Stromal cell of bone marrow (primary cell): ENCODE measurements around the gene ACTL8.
A peak's percentile ranks its signal among the peaks of the same experiment; 100 is the strongest.

Experiments
- DNase-seq: peaks from one replicate; pipeline ENCODE4 v3.0.0-alpha.2; 2012; ENCODE audit warnings: low read depth

The ACTL8 gene, protein sequence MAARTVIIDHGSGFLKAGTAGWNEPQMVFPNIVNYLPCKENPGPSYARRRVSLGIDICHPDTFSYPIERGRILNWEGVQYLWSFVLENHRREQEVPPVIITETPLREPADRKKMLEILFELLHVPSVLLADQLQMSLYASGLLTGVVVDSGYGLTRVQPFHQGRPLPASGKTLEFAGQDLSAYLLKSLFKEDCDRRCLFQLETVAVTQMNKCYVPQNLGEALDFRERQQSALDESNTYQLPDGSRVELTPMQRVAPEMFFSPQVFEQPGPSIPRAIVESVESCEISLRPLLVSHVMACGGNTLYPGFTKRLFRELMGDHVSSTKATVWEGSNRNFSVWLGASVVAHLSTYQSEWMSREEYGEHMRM

DNA sequence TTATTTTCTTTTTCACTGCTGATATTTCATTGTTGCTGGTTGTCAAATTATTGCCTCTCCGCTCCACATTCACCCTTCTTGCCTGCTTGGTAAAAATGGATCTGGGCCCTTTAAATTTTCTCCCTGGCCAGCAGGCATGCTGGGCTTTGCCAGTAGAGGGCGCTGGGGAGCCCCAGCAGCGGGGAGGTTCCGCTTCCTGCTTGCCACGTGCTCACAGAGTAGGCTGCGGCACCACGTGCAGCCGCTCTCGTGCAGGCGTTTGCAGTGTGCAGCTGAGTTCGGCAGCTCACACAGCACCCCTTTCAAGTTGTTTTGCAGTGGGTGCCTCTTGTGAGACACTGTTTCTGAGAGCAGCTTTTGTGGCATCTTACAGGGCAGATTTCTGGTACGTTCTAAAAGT lies at the start of gene ACTL8:
TSS of gene ACTL8 (plus strand) at position 214 of the 400 bp plus-strand sequence. CDS start 67,676 bp downstream, outside the sequence.
- no peak for DNase-seq

DNA sequence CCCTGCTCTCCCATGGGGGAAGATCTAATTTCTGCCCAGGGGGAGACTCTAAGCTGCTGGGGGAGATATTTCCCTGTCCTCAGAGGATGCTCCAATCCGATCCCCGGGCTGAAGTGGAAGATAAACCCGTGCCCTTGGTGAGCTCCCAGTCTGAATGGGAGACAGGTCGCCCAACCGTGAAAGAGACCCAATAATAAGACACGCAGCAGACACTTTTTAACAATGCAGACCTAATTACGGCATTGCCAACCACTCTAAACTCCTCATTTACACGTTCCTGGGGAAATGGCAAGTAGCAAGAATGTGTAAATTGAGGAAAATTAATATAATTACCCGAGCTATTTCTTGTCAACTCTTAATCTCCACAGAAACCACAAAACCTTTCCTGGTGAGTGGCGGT lies 48.7 kb upstream of the ACTL8 start:
- no peak for DNase-seq

DNA sequence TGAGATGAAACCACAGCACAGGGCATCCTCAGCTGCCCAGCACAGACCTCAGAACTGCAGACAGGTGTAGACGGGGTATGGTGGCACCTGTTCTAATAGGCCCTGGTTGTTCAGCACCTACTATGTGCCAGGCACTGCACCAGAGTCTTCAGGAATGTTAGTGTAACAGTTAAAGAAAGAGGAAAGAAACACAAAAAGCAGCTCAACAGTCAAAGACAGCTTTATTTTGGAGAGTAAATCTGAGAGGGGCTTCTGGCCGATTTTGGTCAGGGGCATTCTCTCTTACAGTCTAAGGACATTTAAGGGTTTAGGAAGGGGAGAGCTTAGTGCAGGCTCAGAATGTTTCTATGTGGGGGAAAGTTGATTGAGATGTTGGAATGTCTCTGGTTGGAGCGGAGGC lies 45.2 kb upstream of the ACTL8 start:
- no peak for DNase-seq

DNA sequence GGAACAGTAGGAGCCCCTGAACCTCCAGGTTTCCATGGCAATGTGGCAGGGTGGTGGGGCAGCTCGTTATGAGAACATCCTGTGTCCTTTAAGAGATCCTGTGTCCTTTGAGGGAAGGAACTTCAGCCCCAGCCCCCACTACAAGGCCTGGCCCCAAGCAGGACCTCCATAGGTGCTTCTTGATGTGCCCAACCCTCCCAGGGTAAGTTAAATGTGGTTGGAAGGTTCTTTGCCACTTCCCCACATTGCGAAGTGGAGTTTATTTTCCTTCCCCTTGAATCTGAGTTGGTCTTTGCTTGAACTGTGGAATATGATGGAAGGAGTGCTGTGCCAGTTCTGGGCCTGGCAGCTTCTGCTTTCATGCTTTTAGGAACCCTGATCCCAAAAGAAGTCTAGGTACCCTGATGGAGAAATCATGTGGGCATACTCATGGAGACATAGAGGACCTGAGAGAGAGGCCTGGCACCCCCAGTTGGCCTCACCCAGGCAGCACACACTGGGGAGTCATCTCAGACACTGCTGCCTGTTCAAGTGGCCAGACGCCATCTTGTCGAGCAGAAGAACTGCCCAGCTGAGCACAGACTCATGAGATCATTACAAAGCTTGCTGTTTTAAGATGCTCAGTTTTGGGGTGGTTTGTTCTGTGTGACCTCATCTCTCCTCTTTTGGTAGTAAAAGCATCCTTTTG lies 44.1 kb upstream of the ACTL8 start:
- DNase-seq, result no peak

DNA sequence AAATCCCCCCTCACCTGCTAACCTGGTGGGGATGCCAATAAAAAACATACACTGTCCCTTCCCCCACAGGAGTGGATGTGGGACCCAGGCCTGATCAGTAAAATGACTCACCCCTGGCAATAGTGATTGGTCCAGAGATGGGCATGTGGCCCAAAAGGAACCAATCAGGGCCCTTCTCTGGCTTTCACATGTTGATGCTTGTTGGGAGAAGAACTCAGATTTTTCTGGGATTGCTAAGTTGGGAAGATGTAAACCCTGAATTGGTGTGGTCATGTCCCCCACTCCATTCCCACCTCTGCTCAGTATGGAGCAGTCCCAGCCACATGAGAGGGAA lies 43.6 kb upstream of the ACTL8 start:
- DNase-seq, result no peak

DNA sequence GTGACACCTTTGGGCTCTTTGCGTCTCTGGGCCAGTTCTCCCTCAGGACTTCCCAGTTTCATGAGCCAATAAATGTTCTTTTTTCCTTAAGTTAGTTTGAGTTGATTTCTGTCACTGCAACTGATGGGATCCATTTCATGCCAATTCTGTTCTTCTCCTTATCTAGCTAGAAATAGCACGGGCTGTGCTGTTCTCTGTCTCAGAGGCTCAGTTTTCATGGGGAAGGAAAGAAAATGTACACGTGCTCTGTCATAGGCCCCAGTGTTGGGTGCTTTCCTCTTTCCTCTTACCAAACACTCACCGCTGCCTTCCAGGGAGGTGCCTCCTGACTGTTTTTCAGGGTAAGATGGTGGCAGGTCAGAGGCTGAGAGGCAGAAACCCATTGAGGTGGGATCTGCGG lies 43.2 kb upstream of the ACTL8 start:
- no peak for DNase-seq

DNA sequence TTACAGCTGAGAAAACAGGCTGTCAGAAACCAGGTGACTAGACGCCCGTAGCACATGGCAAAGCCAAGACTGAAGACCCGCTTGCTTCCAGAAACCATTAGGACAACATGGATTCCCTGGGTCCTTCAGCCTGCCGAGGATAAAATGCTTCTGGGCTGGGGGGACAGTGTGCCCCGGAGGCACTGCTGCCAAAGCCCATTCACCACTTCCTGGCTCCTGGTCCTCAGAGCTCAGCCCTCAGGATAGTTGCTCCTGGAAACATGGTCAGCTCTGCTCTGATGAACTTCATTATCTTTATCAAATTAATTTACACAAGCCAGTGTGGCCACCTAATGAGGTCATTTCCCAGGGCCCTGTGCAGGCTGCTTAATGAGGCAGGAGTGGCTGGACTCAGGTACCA lies 41.1 kb upstream of the ACTL8 start:
- no peak for DNase-seq

DNA sequence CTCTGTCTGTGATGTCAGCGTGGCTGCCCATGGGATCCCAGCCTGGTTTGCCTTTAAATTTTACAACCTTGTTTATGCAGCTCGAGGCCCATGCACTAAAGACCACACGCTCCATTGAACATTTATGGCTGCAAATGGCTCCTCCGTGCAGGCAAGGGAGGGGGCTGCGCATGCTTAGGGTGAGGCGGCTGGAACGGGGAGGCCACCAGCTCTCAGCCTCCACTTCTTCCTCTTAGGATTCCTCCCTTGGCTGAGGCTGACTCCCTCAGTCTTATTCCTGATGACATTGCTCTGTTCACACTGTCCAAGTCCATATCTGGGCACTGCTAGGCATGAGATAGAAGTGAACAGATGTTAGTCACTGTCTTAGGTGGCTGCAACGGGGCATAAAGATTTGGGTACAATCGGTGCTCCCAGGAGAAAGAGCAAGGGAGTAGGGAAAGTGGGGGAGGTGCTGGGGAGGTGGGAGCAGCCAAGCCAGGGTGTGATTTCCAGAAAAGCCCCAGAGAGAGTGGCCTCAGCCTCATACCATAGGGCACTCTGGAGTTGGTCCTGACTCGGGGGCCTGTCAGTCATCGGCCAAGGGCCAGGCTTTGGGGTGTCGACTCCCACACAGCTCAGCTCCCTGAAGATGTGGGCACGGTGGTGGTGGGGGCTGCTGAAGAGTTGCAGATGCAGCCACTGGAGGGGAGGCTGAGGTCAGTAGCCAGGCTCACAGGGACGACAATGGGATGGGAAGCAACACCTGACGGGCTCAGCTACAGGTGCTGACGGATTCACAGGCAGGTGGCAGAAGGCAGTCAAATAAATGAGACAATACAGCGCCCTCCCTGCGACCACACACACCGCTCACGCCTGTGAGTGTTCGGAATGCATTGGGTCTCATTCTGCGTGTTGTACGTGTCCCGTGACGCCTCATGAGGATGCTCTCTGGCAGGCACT lies 37.3 kb upstream of the ACTL8 start:
- no peak for DNase-seq

DNA sequence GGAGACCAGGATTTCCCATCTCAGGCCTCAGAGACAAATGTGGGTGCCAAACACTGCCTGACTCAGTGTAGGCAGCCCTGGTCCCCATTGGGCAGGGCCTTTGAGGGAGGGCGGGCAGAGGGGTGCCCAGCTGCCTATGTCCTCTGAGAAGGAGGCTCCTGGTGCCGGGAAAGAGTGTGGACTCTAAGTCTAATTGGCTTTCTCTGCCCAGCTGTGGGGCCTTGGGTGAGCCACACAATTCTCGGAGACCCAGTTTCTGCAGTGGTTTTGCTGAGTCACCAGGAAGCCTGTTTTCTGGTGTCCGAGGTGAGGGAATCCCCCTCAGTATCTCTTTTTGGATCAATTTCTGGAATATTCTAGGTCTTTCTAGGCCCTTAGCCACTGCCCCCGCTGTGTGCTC lies 35.3 kb upstream of the ACTL8 start:
- DNase-seq, result peak; percentile 10

DNA sequence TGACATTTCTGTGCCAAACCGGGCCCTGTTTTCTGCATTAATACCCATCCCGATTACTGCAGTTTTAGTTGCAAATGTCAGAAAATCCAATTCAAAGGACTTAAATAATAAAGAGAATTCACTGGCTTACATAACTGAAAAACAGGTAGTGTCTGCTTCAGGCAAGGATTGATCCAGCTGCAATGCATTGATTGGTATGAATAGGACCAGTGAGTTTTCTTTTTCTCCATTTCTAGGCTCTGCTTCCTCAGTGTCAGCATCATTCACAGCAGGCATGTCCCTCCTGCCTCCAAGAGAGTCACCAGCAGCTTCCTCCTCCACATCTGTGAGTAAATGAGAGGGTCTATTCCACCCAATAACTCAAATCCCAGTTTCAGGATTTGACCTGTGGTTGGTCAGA lies 33.7 kb upstream of the ACTL8 start:
- DNase-seq, result no peak

DNA sequence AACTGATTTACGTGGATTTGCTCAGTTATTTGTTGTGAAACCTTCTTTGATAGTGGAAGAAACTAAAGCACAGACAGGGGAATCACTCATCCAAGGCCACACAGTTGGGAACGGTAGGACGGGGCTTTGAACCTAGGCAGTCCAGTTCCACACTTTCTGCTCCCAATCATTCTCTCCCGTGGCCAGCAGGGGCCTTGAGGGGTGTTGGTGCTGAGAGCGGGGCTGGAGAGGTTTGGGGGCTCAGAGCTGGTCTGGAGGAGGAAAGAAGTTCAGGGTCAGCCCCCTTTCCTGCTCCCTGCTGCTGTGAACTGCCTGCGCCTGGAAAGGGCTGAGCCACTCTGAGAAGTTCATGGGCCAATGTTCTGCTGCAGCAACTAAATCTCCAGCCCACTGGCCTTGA lies 31.4 kb upstream of the ACTL8 start:
- DNase-seq, result no peak

DNA sequence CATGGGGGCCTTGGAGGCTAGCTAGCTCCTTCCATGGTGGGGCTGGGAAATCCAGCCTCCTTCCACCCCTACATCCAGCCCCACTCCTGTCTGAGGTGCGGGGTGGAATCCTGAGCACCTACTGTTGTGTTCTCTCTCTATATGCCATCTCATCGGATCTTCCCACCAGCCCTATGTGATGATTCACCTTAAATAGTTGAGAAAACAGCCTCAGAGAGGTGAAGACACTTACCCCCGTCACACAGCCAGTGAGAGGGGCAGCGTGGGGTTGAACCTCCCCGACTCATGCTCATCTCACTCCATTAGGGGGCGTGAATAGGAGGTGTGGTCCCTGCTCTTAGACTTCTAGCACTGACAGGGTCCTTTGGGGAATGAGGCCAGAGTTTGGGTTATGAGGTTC lies 31.0 kb upstream of the ACTL8 start:
- DNase-seq, result no peak

DNA sequence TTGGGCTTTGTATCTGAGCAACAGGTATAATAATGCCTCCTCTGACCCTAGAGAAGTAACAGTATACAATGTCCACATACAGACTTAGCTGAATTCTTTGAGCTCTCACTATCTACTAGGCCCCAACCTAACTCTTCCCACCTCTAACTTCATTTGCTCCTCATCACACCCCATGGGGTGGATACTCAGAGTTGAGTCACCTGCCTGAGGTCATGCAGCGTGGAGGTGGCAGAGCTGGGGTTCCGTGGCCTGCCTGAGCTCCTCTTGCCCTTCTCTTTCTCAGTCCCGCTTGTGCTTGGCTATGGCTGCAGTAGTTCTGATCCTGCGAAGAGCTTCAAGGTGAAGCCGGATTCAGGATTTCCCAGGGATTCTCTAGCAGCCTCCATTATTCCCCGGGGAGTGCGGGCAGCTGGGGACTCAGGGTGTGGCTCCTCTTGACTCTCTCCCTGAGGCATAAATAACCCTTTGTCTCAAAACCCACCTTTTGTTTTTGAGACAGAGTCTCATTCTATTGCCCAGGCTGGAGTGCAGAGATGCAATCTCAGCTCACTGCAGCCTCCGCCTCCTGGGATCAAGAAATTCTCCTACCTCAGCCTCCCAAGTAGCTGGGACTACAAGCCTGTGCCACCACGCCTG lies 29.9 kb upstream of the ACTL8 start:
- no peak for DNase-seq

DNA sequence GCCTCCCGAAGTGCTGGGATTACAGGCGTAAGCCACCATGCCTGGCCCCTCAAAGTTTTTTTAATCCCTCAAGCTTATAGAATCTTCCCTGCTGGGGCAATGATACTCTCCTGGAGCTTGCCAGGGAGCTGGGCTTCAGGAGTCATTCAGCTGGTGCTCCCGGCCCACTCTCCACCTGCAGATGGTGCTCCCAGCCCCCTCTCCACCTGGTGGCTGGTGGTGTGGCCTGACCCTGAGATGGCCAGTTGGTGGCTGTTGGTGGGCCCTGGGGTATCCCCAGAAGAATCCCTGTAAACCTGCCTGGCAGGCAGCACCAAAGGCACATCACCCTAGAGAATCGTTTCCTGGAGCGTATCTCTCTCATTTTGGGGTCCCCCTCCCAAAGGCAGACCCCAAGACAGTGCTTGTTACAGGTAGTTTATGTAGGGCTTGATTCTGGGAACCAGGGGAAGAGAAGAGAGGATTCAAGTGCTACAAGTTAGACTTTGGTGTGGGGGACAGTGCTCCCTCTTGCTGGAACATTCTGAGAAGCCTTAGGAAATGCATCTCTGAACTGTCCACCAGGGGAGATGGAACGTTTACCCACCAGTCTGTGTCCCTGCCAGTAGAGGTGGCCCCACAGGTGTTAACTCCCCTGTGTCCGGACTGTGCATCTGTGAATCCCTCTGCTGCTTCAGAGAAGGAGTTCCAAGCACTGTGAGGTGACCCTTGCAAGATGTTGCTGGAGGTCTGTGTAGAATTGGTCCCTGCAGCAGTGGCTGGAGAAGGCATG lies 29.1 kb upstream of the ACTL8 start:
- no peak for DNase-seq

DNA sequence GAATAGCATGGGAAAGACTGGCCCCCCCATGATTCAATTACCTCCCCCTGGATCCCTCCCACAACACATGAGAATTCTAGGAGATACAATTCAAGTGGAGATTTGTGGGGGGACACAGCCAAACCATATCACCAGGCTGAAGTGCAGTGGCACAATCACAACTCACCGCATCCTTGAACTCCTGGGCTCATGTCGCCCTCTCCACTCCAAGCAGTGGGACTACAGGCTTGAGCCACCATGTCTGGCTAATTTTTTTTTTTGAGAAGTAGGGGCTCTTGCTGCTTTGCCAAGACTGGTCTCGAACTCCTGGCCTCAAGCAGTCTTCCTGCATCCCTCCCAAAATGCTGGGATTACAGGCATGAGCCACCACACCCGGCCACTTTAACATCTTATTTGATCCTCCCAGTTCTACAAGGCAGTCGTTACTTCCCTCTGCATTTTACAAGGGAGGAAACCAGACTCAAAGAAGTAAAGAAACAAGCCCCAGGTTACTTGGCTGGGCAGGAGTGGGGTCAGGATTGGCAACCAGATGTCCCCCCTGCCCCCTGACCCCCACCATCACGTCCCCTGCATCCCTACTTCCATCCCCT lies 26.9 kb upstream of the ACTL8 start:
- no peak for DNase-seq

DNA sequence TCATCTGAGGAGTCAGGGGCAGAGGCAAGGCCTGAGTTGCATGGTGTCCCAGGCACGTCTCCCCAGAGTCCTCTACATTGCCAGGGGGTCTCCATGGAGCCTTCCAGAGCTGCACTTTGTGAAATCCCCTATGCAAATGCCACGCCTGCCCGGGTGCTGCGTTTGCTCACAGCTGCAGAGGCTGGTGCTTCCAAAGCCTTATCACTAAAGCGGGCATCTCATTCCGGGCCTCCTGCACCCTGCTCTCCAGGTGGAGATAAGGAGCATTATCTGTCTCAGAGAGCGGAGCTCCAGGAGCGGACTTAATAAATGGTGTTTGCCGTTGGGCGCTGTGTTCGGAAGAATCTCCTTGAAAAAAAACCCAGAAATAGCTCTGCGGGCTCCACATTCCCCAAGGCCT lies 25.9 kb upstream of the ACTL8 start:
- DNase-seq, result no peak

DNA sequence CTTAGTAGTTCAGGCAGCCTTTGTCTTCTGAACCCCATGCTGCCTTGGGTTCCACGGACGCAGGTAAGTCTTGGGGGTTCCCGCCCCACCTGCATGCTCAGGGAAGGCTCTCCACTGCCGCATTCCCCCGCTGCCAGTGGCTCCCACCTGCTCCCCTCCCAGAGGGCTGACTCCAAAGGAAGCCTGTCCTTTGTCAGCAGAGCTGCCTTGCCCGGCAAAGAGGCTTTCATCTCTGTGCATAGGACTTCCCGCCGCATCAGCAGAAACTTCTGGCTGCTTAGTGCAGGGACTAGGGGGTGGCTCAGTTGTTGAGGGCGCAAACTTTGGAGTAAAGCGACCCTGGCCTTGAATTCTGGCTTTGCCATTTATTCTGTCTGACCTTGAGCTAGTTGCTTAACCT lies 25.2 kb upstream of the ACTL8 start:
- DNase-seq, result no peak

DNA sequence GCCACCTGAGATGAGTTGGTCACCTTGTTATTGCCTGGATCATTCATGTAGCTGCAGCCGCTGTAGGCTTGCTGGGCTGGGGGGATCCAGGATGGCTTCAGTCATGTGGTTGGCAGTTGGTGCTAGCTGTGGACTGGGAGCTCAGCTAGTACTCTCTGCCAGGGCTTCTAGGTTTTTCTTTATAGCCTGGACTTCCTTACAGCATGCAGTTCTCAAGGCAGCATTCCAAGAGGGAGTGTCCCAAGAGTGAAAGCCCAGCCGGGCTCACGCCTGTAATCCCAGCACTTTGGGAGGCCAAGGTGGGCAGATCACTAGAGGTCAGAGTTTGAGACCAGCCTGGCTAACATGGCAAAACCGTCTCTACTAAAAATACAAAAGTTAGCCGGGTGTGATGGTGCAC lies 23.7 kb upstream of the ACTL8 start:
- no peak for DNase-seq

DNA sequence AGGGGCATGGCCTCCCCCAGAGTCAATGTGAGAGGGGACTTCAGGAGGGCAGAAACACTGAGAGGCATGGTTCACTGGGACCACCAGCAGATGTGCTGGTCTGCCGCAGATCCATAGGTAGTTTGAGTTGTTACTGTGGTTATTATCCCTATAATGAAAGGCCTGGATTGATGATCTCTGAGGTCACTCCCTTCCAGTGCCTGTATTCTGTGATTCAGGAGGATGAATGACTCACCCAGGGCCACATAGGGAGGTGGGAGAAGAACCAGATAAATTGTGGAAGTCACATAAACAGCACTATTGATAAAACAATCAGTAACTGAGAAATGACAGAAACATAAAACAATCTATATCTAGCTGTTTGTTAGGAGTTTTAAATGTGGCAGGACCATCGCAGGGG lies 22.7 kb upstream of the ACTL8 start:
- DNase-seq, result peak; percentile 44

DNA sequence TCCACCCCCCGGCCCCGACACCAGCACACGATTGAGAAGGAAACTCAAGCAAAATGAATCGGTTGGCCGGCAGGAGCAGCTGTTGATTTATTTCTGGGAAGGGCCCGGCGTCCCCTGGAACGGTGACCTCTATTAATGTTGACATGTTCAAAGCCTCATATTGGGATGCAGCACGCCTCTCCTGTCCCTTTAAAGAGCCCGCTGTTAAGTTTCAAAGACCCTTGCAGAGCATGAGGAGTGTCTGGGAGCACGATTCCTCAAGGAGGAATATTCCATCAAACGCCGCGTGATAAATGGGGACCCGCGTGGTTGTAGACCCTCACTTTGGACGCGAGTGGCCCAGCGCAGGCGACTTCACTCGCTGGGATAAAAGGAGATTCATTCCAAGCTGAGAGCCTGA lies 21.5 kb upstream of the ACTL8 start:
- DNase-seq, result no peak

DNA sequence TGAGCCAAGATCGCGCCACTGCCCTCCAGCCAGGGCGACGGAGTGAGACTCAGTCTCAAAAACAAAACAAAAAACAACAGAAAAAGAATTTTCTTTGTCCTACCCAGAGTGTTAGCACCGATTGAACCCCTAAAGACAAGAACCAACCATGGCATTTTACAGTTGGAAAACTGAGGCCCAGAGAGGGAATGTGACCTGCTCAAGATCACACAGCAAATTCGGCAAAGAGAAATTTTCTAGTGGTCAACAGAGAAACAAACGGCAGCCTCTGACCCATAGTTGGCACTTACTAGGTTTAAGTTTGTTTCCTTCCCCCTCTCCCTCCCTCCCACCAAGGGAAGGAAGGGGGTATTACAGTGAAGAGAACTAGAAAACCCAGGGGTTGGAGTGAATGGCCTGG lies 20.5 kb upstream of the ACTL8 start:
- no peak for DNase-seq
